ENCODE measurements around the gene RUVBL2. TPM values are rescaled to one million over a fixed set of nuclear protein-coding genes. Genes with fewer than 3 reads are reported as not detected.

RUVBL2 gene
- polyA plus RNA-seq, 3 donors: 40.1 to 44.4 (median 41.9) TPM

DNA sequence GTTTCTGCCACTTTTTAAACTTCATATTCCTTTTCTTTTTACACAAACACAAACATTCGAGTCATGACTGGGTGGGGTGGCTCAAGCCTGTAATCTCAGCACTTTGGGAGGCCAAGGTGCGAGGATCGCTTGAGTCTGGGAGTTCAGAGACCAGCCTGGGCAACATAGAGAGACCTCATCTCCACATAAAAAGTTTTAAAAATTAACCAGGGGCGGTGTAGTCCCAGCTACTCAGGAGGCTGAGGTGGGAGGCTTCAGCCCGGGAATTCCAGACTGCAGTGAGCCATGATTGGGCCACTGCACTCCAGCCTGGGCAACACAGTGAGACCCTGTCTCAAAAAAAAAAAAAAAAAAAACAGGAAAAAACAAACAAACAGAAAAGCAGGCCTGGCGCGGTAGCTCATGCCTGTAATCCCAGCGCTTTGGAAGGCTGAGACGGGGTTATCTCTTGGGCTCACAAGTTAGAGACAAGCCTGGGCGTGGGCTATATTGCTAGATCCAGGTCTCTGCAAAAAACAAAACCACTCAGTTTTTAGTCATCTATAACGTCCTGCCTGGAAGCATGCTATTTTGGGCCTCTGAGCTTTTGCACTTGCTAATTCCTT lies 39.6 kb upstream of the RUVBL2 start:
- H3K79me2 ChIP-seq (ENCODE audit: insufficient read depth, low read length): peaks cover 34% of the 10 kb centered on the region
- H2AFZ ChIP-seq (ENCODE audit: insufficient read depth, low read depth, low read length, poor library complexity, severe bottlenecking): peak overlapping the region; percentile 91
- 52% methylated on average over 5 of the region's 11 CpGs for WGBS (ENCODE audit: insufficient coverage)
- H3K4me1 ChIP-seq (ENCODE audit: control insufficient read depth in 1 of 2, insufficient read depth in 2 of 2, low read length in 2 of 2): peaks cover 23 to 33% of the 10 kb centered on the region in 2 donors
- Mint-ChIP-seq H3K27ac (peak overlapping the region in 6 of 7 donors; percentile 70 to 91 (median 82)), H3K9me3 (peaks cover 0 to 3% (median 0%) of the 10 kb centered on the region in 7 donors), H3K36me3 (peaks cover 15 to 28% of the 10 kb centered on the region in 2 donors), H3K4me3 (peak overlapping the region; percentile 82 to 88), H3K27me3 (ENCODE audit: low read depth in 3 of 3) (peaks cover 0 to 2% (median 0%) of the 10 kb centered on the region in 3 donors), H3K4me1 (peaks cover 37% of the 10 kb centered on the region)
- no peaks in the 10 kb centered on the region for H3K27me3 ChIP-seq (ENCODE audit: control insufficient read depth in 2 of 2, insufficient read depth in 2 of 2, low read length in 2 of 2)
- peaks cover 11% of the 10 kb centered on the region for H4K20me1 ChIP-seq (ENCODE audit: insufficient read depth, low read length)
- H3K27ac ChIP-seq (ENCODE audit: low read depth in 1 of 2, low read length in 2 of 2): peak overlapping the region in 1 of 2 donors; percentile 86
- peak overlapping the region; percentile 90 for H3K9ac ChIP-seq (ENCODE audit: insufficient read depth, low read length, poor library complexity, severe bottlenecking)
- H3K9me3 ChIP-seq (replicated peaks in 1 of 2; ENCODE audit: control insufficient read depth in 1 of 2, insufficient read depth in 1 of 2, low read length in 2 of 2): no peaks in the 10 kb centered on the region
- H3K36me3 ChIP-seq (replicated peaks in 1 of 2; ENCODE audit: control insufficient read depth in 1 of 2, insufficient read depth in 2 of 2, low read length in 2 of 2): peaks cover 0 to 19% of the 10 kb centered on the region in 2 donors
- H3K4me2 ChIP-seq (replicated peaks; ENCODE audit: extremely low read depth, low read length, poor library complexity, severe bottlenecking): peak overlapping the region; percentile 97
- H3K4me3 ChIP-seq (replicated peaks in 1 of 3; ENCODE audit: low read depth in 2 of 3, low read length in 3 of 3): peak overlapping the region; percentile 47 to 94 (median 79)
- DNase-seq: no peak
- intact Hi-C loops (cut with micrococcal nuclease): loop anchor here in 1 of 2 donors (5.0 kb wide), 1 partner anchor 52 kb away; the partner anchor contains the start of gene NUCB1
- no peak for TF ChIP-seq CTCF (IDR thresholded peaks at IDR 0.05)

GRCh38 chr19:48954595-48955307 lies 38.9 kb upstream of the RUVBL2 start, which contains the start of gene BAX:
Gene BAX, plus strand, starts transcription at chr19:48954875. Its CDS starts 54 bp downstream, at chr19:48954929.
- peaks cover 34% of the 10 kb centered on the region for H3K79me2 ChIP-seq (ENCODE audit: insufficient read depth, low read length)
- H3K27me3 Mint-ChIP-seq (ENCODE audit: low read depth in 3 of 3): peaks cover 0 to 2% (median 0%) of the 10 kb centered on the region in 3 donors
- peak within 1 kb of the TSS; percentile 90 for H3K9ac ChIP-seq (ENCODE audit: insufficient read depth, low read length, poor library complexity, severe bottlenecking)
- H3K4me2 ChIP-seq (replicated peaks; ENCODE audit: extremely low read depth, low read length, poor library complexity, severe bottlenecking): peak within 1 kb of the TSS; percentile 97
- peaks cover 11% of the 10 kb centered on the region for H4K20me1 ChIP-seq (ENCODE audit: insufficient read depth, low read length)
- peak within 1 kb of the TSS; percentile 82 to 88 for H3K4me3 Mint-ChIP-seq
- peaks cover 15 to 28% of the 10 kb centered on the region in 2 donors for H3K36me3 Mint-ChIP-seq
- peaks cover 0 to 19% of the 10 kb centered on the region in 2 donors for H3K36me3 ChIP-seq (replicated peaks in 1 of 2; ENCODE audit: control insufficient read depth in 1 of 2, insufficient read depth in 2 of 2, low read length in 2 of 2)
- H3K27ac ChIP-seq (ENCODE audit: low read depth in 1 of 2, low read length in 2 of 2): peak within 1 kb of the TSS; percentile 54 to 86
- H3K4me3 ChIP-seq (replicated peaks in 1 of 3; ENCODE audit: low read depth in 2 of 3, low read length in 3 of 3): peak within 1 kb of the TSS; percentile 79 to 97 (median 94)
- peaks cover 29 to 40% of the 10 kb centered on the region in 2 donors for H3K4me1 ChIP-seq (ENCODE audit: control insufficient read depth in 1 of 2, insufficient read depth in 2 of 2, low read length in 2 of 2)
- intact Hi-C loops (cut with micrococcal nuclease): loop anchor here in 1 of 2 donors (5.0 kb wide), 1 partner anchor 52 kb away; the partner anchor contains the start of gene NUCB1
- peaks cover 42% of the 10 kb centered on the region for H3K4me1 Mint-ChIP-seq
- no peaks in the 10 kb centered on the region for H3K9me3 ChIP-seq (replicated peaks in 1 of 2; ENCODE audit: control insufficient read depth in 1 of 2, insufficient read depth in 1 of 2, low read length in 2 of 2)
- peak; percentile 79 to 88 (median 80) for DNase-seq
- WGBS (ENCODE audit: insufficient coverage): under 1% methylated on average over 67 of the region's 71 CpGs
- H3K9me3 Mint-ChIP-seq: no peaks in the 10 kb centered on the region
- peak within 1 kb of the TSS; percentile 91 for H2AFZ ChIP-seq (ENCODE audit: insufficient read depth, low read depth, low read length, poor library complexity, severe bottlenecking)
- no peak for TF ChIP-seq CTCF (IDR thresholded peaks at IDR 0.05)
- H3K27me3 ChIP-seq (ENCODE audit: control insufficient read depth in 2 of 2, insufficient read depth in 2 of 2, low read length in 2 of 2): no peaks in the 10 kb centered on the region
- H3K27ac Mint-ChIP-seq: peak within 1 kb of the TSS; percentile 81 to 91 (median 87)
